Activated naive CD8-positive, alpha-beta T cell (primary cell): ENCODE data around the gene SRPK2.

ENCODE experiments used
- H3K27ac Mint-ChIP-seq: one replicate; pipeline ENCODE4 v1.8.0; 2021; ENCODE audit warnings: mixed read lengths
- H3K27me3 Mint-ChIP-seq: one replicate; pipeline ENCODE4 v1.8.0; 2021; ENCODE audit warnings: mixed read lengths
- H3K36me3 Mint-ChIP-seq: one replicate; pipeline ENCODE4 v1.8.0; 2021; ENCODE audit warnings: mixed read lengths
- H3K4me1 Mint-ChIP-seq: one replicate; pipeline ENCODE4 v1.8.0; 2021; ENCODE audit warnings: low read depth, mixed read lengths
- H3K4me3 Mint-ChIP-seq: one replicate; pipeline ENCODE4 v1.8.0; 2021; ENCODE audit warnings: mild to moderate bottlenecking, mixed read lengths
- H3K9me3 Mint-ChIP-seq: one replicate; pipeline ENCODE4 v1.8.0; 2021; ENCODE audit warnings: low read depth, mixed read lengths

Gene SRPK2

GRCh38 chr7:105178177-105178576 is 210.5 kb downstream of the SRPK2 start:
- no peak overlapping the region for H3K27ac Mint-ChIP-seq

GRCh38 chr7:105177026-105177425 is 211.7 kb downstream of the SRPK2 start:
- H3K9me3 Mint-ChIP-seq: peaks cover 5% of the 10 kb centered on the region
- H3K27me3 Mint-ChIP-seq: no peaks in the 10 kb centered on the region
- no peak overlapping the region for H3K27ac Mint-ChIP-seq
- H3K4me1 Mint-ChIP-seq: peaks cover 14% of the 10 kb centered on the region
- no peak overlapping the region for H3K4me3 Mint-ChIP-seq
- H3K36me3 Mint-ChIP-seq: peaks cover 13% of the 10 kb centered on the region

More at GRCh38 chr7:105178177-105178576, 210.5 kb downstream of the SRPK2 start:
- Mint-ChIP-seq H3K4me1 (peaks cover 14% of the 10 kb centered on the region), H3K27me3 (no peaks in the 10 kb centered on the region), H3K4me3 (no peak overlapping the region), H3K36me3 (peaks cover 13% of the 10 kb centered on the region), H3K9me3 (peaks cover 5% of the 10 kb centered on the region)

- Mint-ChIP-seq H3K4me1 (peaks cover 19% of the 10 kb centered on the region), H3K9me3 (no peaks in the 10 kb centered on the region)
Observed at GRCh38 chr7:105173586-105173985, 215.1 kb downstream of the SRPK2 start.

GRCh38 chr7:105164751-105165150 is 224.0 kb downstream of the SRPK2 start:
- Mint-ChIP-seq H3K4me3 (no peak overlapping the region), H3K9me3 (no peaks in the 10 kb centered on the region), H3K27me3 (no peaks in the 10 kb centered on the region), H3K4me1 (no peaks in the 10 kb centered on the region), H3K36me3 (peaks cover 29% of the 10 kb centered on the region), H3K27ac (no peak overlapping the region)

More at GRCh38 chr7:105173586-105173985, 215.1 kb downstream of the SRPK2 start:
- Mint-ChIP-seq H3K27me3 (no peaks in the 10 kb centered on the region), H3K4me3 (no peak overlapping the region), H3K27ac (no peak overlapping the region), H3K36me3 (peaks cover 4% of the 10 kb centered on the region)

GRCh38 chr7:105163718-105164117 is 225.0 kb downstream of the SRPK2 start:
- no peaks in the 10 kb centered on the region for H3K4me1 Mint-ChIP-seq
- no peak overlapping the region for H3K4me3 Mint-ChIP-seq
- no peaks in the 10 kb centered on the region for H3K9me3 Mint-ChIP-seq
- no peak overlapping the region for H3K27ac Mint-ChIP-seq
- H3K27me3 Mint-ChIP-seq: no peaks in the 10 kb centered on the region
- H3K36me3 Mint-ChIP-seq: peaks cover 27% of the 10 kb centered on the region

GRCh38 chr7:105161366-105161765 is 227.4 kb downstream of the SRPK2 start:
- Mint-ChIP-seq H3K27ac (no peak overlapping the region), H3K4me3 (no peak overlapping the region), H3K27me3 (no peaks in the 10 kb centered on the region), H3K36me3 (peaks cover 26% of the 10 kb centered on the region), H3K9me3 (no peaks in the 10 kb centered on the region), H3K4me1 (peaks cover 5% of the 10 kb centered on the region)

- no peak overlapping the region for H3K4me3 Mint-ChIP-seq
- peaks cover 9% of the 10 kb centered on the region for H3K36me3 Mint-ChIP-seq
- no peaks in the 10 kb centered on the region for H3K9me3 Mint-ChIP-seq
- no peaks in the 10 kb centered on the region for H3K27me3 Mint-ChIP-seq
- peaks cover 10% of the 10 kb centered on the region for H3K4me1 Mint-ChIP-seq
- no peak overlapping the region for H3K27ac Mint-ChIP-seq
Observed at GRCh38 chr7:105157278-105157677, 231.4 kb downstream of the SRPK2 start.

- Mint-ChIP-seq H3K4me3 (no peak overlapping the region), H3K36me3 (peaks cover 9% of the 10 kb centered on the region), H3K9me3 (no peaks in the 10 kb centered on the region), H3K27ac (no peak overlapping the region), H3K27me3 (no peaks in the 10 kb centered on the region), H3K4me1 (peaks cover 10% of the 10 kb centered on the region)
Observed at GRCh38 chr7:105156731-105157130, 232.0 kb downstream of the SRPK2 start.

GRCh38 chr7:105154084-105154483 is 234.6 kb downstream of the SRPK2 start:
- no peak overlapping the region for H3K27ac Mint-ChIP-seq
- peaks cover 11% of the 10 kb centered on the region for H3K4me1 Mint-ChIP-seq
- H3K27me3 Mint-ChIP-seq: no peaks in the 10 kb centered on the region
- H3K9me3 Mint-ChIP-seq: no peaks in the 10 kb centered on the region
- no peak overlapping the region for H3K4me3 Mint-ChIP-seq
- peaks cover 9% of the 10 kb centered on the region for H3K36me3 Mint-ChIP-seq

GRCh38 chr7:105153531-105153930 is 235.2 kb downstream of the SRPK2 start:
- Mint-ChIP-seq H3K4me3 (no peak overlapping the region), H3K9me3 (no peaks in the 10 kb centered on the region), H3K4me1 (peaks cover 11% of the 10 kb centered on the region), H3K36me3 (peaks cover 7% of the 10 kb centered on the region), H3K27ac (no peak overlapping the region), H3K27me3 (no peaks in the 10 kb centered on the region)

GRCh38 chr7:105151152-105151551 is 237.6 kb downstream of the SRPK2 start:
- peaks cover 2% of the 10 kb centered on the region for H3K36me3 Mint-ChIP-seq
- no peak overlapping the region for H3K4me3 Mint-ChIP-seq
- H3K27me3 Mint-ChIP-seq: no peaks in the 10 kb centered on the region
- peaks cover 6% of the 10 kb centered on the region for H3K4me1 Mint-ChIP-seq
- H3K27ac Mint-ChIP-seq: no peak overlapping the region
- no peaks in the 10 kb centered on the region for H3K9me3 Mint-ChIP-seq

- Mint-ChIP-seq H3K27me3 (no peaks in the 10 kb centered on the region), H3K27ac (no peak overlapping the region), H3K9me3 (no peaks in the 10 kb centered on the region), H3K4me1 (peaks cover 6% of the 10 kb centered on the region), H3K36me3 (peaks cover 2% of the 10 kb centered on the region), H3K4me3 (no peak overlapping the region)
Observed at GRCh38 chr7:105149827-105150226, 238.9 kb downstream of the SRPK2 start.

- H3K27ac Mint-ChIP-seq: no peak overlapping the region
- no peaks in the 10 kb centered on the region for H3K27me3 Mint-ChIP-seq
- H3K9me3 Mint-ChIP-seq: no peaks in the 10 kb centered on the region
- peaks cover 16% of the 10 kb centered on the region for H3K36me3 Mint-ChIP-seq
- H3K4me3 Mint-ChIP-seq: no peak overlapping the region
- H3K4me1 Mint-ChIP-seq: no peaks in the 10 kb centered on the region
Observed at GRCh38 chr7:105141068-105141467, 247.7 kb downstream of the SRPK2 start.

- no peak overlapping the region for H3K27ac Mint-ChIP-seq
- H3K4me1 Mint-ChIP-seq: peaks cover 3% of the 10 kb centered on the region
- H3K36me3 Mint-ChIP-seq: peaks cover 14% of the 10 kb centered on the region
- no peaks in the 10 kb centered on the region for H3K9me3 Mint-ChIP-seq
- H3K4me3 Mint-ChIP-seq: no peak overlapping the region
- H3K27me3 Mint-ChIP-seq: no peaks in the 10 kb centered on the region
Observed at GRCh38 chr7:105139381-105139780, 249.3 kb downstream of the SRPK2 start.

- no peaks in the 10 kb centered on the region for H3K27me3 Mint-ChIP-seq
- H3K9me3 Mint-ChIP-seq: no peaks in the 10 kb centered on the region
- H3K4me1 Mint-ChIP-seq: peaks cover 3% of the 10 kb centered on the region
- peaks cover 16% of the 10 kb centered on the region for H3K36me3 Mint-ChIP-seq
- no peak overlapping the region for H3K27ac Mint-ChIP-seq
- no peak overlapping the region for H3K4me3 Mint-ChIP-seq
Observed at GRCh38 chr7:105137898-105138297, 250.8 kb downstream of the SRPK2 start.

GRCh38 chr7:105136221-105136620 is 252.5 kb downstream of the SRPK2 start:
- Mint-ChIP-seq H3K9me3 (no peaks in the 10 kb centered on the region), H3K27me3 (no peaks in the 10 kb centered on the region), H3K36me3 (peaks cover 14% of the 10 kb centered on the region)

More at GRCh38 chr7:105136221-105136620, 252.5 kb downstream of the SRPK2 start:
- Mint-ChIP-seq H3K4me3 (no peak overlapping the region), H3K4me1 (peaks cover 5% of the 10 kb centered on the region), H3K27ac (no peak overlapping the region)
